Stimulated activated CD4-positive, alpha-beta T cell treated with anti-CD3 and anti-CD28 coated beads, Interleukin-1b, Interleukin-23, amount 100 ng/mL, for 4 hours (primary cell): ENCODE data around the gene CPNE6.

Experiments
- DNase-seq, 2 donors: peaks; one replicate each; pipeline ENCODE4 v3.0.0-alpha.2; 2020; ENCODE audit warnings: low read depth in 2 of 2

CPNE6 gene

DNA sequence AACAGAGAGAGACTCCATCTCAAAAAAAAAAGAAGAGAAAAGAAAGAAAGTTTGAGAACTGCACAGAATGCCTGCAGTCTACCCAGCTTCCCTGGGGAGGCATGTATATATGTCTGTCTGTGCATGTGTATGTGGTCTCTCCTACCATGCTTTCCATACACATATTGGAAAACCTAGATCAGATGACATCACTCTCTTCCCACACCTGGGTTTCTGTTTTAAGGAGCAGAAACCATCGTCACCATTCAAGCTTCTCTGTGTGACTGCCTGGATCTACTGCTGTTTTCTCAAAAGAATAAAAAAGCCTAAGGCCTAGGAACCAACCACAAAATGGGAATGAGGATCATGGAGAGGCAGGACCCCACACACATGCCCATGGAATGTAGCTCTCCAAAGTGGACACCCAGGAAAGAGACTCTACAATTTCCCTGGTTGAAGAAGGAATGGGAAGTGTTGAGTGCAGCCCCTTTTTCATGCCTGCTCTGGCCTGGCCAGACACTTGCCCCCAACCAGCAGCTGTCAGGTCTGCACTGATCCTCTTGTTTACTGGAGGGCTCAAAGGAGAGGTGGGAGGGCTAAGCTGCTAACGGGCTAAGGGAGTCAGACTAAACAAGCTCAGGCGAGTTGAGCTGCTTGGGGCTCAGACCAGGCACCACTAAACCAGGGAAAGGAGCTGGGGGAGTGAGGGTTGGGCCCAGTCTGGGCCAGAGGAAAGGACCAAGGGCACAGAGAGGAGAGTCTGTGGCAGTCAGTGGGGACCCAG, 15.0 kb downstream of the CPNE6 start:
- no peak for DNase-seq

GRCh38 chr14:24087004-24087403, 15.6 kb downstream of the CPNE6 start:
- no peak for DNase-seq

DNA sequence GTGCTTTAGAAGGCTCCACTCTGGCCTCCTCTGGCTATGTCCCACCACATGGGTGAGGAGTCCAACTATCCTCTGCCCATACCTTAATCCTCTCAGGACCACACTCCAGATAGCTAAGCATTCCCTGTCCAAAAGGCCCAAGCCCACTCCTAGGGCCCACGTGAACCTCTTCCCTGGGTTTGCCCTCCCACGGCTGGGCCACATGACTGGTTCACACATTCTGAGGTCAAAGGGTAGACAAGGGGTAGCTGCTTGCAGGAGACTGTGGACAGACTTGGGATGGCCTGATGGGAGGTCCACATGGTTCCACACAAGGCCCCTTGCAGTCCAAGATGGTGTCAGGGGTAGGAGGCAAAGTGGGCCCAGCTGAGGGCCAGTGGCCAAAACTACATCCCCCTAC, 16.7 kb downstream of the CPNE6 start:
- no peak for DNase-seq

DNA sequence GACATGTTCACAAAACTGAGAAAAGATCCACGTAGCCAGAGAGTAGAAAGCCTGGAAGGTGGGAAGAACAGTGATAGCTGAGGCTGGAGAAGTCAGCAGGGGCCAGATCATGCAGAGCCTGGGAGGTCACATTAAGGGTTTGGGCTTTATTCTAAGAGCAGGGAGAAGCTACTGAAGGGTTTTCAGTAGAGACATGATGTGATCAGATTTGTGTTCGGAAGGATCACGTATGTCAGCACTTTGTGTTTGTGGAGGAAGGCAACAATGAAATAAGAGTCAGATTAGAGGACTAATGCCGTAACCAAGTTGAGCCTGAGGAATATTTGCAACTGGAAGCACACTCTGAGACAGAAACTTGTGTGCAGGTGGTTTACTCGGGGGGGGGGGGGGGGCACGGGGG, 18.5 kb downstream of the CPNE6 start:
- DNase-seq = no peak

DNA sequence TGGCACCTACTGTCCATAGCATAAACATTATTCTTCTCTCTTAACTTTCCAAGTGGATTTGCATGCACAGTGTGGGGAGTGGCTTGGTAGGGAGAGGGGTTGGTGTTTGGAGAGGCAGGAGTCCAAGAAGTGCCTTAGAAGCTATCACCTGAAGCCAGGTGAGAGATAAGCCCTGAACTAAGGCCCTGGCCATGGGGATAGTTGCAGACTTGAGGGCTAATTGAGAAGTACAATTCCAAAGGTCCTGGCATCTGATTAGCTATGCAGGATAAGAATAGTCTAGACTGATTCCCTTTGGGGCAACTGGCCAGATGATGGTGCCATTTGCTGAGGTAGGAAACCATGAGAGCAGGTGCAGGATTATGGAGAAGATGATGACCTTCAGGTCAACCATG, 20.7 kb downstream of the CPNE6 start:
- DNase-seq = no peak

- no peak for DNase-seq
Observed at GRCh38 chr14:24092505-24093206, 21.3 kb downstream of the CPNE6 start.

DNA sequence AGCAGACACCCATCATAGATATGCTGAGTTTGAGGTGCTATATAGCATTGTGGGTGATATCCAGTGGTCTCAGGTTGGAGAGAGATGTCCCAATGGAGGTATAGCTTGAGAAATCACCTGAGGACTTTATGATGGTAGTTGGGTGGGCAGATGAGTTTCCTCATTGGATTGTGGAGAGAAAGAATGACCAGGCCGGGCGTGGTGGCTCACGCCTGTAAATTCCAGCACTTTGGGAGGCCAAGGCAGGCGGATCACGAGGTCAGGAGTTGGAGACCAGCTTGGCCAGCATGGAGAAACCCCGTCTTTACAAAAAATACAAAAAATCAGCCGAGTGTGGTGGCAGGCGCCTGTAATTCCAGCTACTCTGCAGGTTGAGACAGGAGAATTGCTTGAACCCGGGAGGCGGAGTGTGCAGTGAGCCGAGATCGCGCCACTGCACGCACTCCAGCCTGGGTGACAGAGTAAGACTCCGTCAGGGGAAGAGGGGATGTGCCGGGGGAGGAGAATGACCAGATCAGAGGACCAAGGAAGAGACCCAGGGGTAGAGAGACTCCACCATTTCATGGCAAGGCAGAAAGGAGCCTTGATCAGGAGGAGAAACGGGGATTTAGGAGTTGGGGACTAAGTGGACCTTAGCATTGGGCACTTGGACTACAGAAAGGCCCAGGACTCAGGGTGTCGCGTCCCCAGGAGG, 22.0 kb downstream of the CPNE6 start:
- DNase-seq = no peak

DNA sequence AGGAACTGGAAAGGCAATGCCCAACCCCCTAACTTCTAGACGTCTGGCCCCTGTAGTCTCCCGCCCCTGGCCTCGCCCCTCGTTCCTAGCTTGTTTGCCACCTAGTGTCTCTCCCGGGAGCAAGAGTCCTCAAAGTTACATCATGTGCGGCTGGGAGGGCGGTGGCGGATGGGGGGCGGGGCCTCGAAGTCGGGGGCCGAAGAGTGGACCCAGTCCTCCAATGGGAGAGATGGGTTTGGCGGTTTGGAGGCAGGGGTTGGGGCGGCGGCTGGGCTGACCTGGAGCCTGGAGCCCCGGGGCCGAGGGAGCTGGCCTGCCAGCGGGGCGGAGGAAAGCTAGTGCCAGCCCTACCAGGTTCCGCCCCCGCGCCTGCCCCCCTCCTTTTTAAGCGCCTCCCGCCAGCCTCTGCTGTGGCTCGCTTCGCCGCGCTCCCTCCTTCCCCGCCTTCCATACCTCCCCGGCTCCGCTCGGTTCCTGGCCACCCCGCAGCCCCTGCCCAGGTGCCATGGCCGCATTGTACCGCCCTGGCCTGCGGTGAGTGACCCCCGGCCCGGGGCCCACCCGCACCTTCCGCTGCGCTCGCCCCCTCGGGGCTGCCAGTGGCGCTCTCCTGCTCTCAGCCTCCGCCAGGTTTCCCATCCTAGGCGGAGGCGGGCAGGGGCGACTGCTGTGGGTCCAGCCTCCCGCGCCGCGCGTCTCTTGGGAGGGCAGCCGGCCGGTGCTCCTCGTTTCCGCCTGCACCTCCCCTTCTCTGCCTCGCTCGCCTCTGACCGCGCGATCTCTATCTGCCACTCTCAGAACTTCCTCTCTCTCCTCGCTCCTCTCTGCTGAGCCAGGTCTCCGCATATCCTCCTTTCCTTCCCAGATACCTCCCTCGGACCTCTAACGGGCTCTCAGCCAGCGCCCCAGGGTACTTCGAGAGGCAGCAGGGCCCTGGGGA, 22.8 kb downstream of the CPNE6 start, which contains the start of gene PCK2:
TSS of gene PCK2 (plus strand) at position 411 of the 940 bp plus-strand sequence. CDS start at position 506, 95 bp downstream.
- DNase-seq = peak; percentile 70 to 88

DNA sequence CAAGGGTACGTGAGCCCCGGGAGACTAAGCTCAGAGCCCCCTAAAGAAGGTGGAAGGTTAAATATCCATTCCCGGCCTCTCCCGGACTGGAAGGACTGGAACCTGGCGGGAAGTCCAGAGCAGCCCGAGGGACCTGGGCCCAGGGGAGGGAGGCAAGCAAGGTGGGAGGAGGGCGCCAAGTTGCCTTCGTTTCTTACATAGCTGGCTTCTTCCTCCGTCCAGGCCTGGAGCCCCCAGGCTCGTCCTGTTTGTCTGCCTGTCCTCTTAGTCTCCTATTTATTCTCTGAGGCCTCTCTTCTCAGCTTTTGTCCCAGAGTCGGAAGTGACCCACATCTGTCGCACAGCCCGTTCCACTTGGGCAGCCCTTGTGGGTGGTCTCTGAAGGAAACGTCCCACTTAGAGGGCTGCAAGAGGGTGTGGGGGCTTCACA, 23.5 kb downstream of the CPNE6 start:
- DNase-seq = no peak

- peak in 1 of 2 donors; percentile 50 for DNase-seq
Observed at GRCh38 chr14:24095271-24096068, 24.1 kb downstream of the CPNE6 start.

DNA sequence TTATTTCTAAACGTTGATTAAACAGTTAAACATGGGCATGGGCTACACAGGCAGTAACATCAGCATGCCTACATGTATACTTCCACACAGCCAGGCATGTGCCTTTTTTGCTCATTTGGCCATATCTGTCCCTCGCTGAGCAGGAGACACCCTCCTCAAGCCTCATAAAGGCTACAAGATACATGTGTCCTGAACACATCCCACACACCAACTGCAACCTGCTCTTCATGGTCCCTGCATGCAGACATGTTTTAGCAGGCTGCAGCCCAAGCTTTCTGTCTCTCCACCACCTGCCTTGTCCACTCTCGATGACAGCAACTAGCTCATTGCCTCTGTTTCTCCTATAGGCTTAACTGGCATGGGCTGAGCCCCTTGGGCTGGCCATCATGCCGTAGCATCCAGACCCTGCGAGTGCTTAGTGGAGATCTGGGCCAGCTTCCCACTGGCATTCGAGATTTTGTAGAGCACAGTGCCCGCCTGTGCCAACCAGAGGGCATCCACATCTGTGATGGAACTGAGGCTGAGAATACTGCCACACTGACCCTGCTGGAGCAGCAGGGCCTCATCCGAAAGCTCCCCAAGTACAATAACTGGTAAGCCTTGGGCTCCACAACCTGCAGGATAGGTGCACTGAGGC, 25.3 kb downstream of the CPNE6 start:
- DNase-seq = no peak

DNA sequence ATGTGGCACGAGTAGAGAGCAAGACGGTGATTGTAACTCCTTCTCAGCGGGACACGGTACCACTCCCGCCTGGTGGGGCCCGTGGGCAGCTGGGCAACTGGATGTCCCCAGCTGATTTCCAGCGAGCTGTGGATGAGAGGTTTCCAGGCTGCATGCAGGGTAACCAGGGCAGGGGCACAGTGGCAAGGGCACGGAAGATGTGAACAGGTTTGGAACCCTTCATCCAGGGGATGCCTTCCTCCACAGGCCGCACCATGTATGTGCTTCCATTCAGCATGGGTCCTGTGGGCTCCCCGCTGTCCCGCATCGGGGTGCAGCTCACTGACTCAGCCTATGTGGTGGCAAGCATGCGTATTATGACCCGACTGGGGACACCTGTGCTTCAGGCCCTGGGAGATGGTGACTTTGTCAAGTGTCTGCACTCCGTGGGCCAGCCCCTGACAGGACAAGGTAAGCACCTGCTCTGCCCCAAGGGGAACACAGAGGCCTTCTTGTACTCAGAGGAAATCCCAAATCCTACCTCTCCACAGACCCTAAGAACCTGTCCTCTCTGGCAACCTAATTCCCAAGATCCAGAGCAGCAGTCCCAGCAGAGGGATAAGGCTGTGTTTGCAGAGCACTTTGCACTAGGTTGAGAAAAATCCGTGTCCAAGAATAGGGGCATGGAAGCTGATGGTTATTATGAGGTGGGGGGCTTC, 27.0 kb downstream of the CPNE6 start:
- no peak for DNase-seq

GRCh38 chr14:24098927-24099813, 27.8 kb downstream of the CPNE6 start:
- DNase-seq = no peak

DNA sequence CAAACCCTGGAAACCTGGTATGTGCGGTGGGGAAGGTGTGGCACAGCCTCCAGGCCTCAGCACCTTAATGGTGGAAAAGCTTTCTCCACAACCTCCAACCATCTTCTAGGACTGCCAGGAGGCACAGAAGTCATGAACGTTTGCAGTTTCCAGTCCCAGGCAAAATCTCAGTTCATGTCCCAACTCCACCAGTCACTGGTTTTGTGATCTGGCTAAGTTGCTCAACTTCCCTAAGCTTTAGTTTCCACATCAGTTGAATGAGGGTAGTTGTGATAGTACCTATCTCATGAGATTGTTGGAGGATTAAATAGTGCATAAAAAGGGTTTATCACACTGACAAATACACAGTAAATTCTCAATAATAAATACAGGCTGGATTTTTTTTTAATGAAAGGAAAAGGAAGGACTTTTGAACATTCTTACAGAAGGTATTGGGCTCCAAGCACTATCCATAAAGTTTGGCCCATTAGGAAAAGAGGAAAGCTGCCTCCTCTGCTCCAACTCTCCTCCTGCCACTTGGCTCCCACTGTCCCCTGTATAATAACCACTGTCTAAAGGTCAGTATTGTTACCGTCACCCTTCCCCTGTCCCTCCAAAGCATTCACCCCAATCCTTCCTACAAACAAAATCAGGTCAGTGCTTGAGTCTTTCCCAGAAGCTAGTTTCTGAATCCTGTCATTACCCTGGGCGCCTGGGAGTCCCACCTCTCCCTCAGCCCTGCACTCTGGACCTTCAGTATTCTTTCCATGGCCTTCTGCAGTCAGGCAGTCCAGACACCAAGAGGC, 29.0 kb downstream of the CPNE6 start:
- DNase-seq = no peak

DNA sequence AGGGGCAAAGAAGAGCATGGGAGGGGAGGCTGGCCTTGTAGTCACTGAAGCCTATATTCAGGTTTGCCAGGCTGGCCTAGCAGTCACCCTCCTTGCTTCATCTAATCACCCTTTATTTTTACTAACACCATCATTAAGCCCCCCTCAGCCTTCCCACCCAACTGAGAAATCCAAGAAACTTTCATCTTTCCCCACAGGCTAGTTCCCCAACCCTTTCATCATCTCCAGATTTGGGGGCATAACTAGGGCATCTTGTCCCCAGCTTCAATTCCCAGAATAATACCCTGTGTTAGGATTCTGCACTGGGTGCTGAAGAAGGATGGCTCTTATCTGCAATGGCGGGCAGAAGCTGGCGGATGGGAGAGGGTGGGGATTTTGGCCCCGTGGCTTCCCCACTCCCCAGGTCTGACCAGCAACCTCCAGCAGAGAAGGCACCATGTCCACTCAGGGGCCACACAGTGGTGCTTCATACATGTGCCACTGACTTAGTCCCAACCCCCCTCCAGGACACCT, 29.7 kb downstream of the CPNE6 start:
- no peak for DNase-seq

GRCh38 chr14:24102357-24103048, 31.1 kb downstream of the CPNE6 start:
- DNase-seq = no peak

DNA sequence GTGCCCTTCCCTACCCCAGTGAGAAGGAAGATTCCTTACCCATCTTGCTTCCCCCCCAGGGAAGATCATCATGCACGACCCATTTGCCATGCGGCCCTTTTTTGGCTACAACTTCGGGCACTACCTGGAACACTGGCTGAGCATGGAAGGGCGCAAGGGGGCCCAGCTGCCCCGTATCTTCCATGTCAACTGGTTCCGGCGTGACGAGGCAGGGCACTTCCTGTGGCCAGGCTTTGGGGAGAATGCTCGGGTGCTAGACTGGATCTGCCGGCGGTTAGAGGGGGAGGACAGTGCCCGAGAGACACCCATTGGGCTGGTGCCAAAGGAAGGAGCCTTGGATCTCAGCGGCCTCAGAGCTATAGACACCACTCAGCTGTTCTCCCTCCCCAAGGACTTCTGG, 32.1 kb downstream of the CPNE6 start:
- no peak for DNase-seq
